HepG2 (cell line): ENCODE results near the gene LAMP1. TPM values are rescaled to one million over a fixed set of nuclear protein-coding genes. Genes with fewer than 3 reads are reported as not detected.

Source experiments
- ATAC-seq: fragments of 200-7000 bp; cut with Tn5 transposase; 3 replicates; pipeline ENCODE4 v1.9.1; 2020; ENCODE audit warnings: mild to moderate bottlenecking, moderate library complexity
- BruUV-seq: library from RNA; stranded (reverse); fragments of 400-500 nt; replicated peaks from 2 replicates; lab custom pipeline; 2021; lab: Mats Ljungman, UMichigan
- CTCF ChIA-PET: fragments of 300-600 bp; formaldehyde crosslinking; extraction: SDS; loops from one replicate; lab custom pipeline; 2021; ENCODE audit warnings: low total read pairs, inconsistent platforms, low intra/inter-chr PET ratio; lab: Yijun Ruan, JAX
- POLR2A ChIA-PET: fragments of 350-600 bp; sonication (Branson Sonifier 250); formaldehyde crosslinking; loops from one replicate; lab custom pipeline; 2020; ENCODE audit warnings: antibody characterized with exemption, inconsistent platforms; lab: Yijun Ruan, JAX
- DNase-seq: peaks from one replicate; pipeline ENCODE4 v3.0.0-alpha.2; 2015; ENCODE audit warnings: low spot score
- FAIRE-seq: peaks from 3 replicates; lab custom pipeline; 2011; peaks lifted over from hg19 to GRCh38; lab: Jason Lieb, UNC
- H2AFZ ChIP-seq: one replicate; pipeline ENCODE4 v1.6.1; 2011; ENCODE audit warnings: low read length, inconsistent platforms
- H3K27ac ChIP-seq: fragments of 300-600 bp; 3 replicates; pipeline ENCODE4 v1.8.0; 2011; ENCODE audit warnings: mixed run types, mild to moderate bottlenecking, mixed read lengths, low read length, inconsistent platforms; ENCODE audit not compliant: insufficient read depth; ENCODE audit errors: extremely low read length
- H3K27me3 ChIP-seq, 2 experiments: fragments of 200-600 bp in 1 of 2; 2 replicates in 1 of 2; 3 replicates in 1 of 2; pipeline versions ENCODE4 v1.6.0 to v1.8.0; 2011; ENCODE audit warnings: low read length in 2 of 2, mild to moderate bottlenecking in 2 of 2, moderate library complexity in 2 of 2, inconsistent platforms in 1 of 2; ENCODE audit not compliant: insufficient read depth in 2 of 2, control insufficient read depth in 1 of 2
- H3K36me3 ChIP-seq, 2 experiments: fragments of 200-600 bp in 1 of 2; replicated peaks in 1 of 2; 2 replicates in 1 of 2; 3 replicates in 1 of 2; pipeline versions ENCODE4 v1.5.1 to v1.8.0; 2011; ENCODE audit warnings: low read length in 2 of 2, inconsistent platforms in 1 of 2; ENCODE audit not compliant: insufficient read depth in 2 of 2, control insufficient read depth in 1 of 2
- H3K4me1 ChIP-seq: 2 replicates; pipeline ENCODE4 v1.5.1; 2012; ENCODE audit warnings: low read length, inconsistent platforms; ENCODE audit not compliant: insufficient read depth
- H3K4me2 ChIP-seq: 2 replicates; pipeline ENCODE4 v1.6.0; 2011; ENCODE audit warnings: low read depth, low read length, inconsistent platforms
- H3K4me3 ChIP-seq, 3 experiments: fragments of 200-600 bp in 1 of 3; sonication (generic), shearing (Covaris generic) in 1 of 3; replicated peaks in 1 of 3; 2 replicates each; pipeline ENCODE4 v1.5.1; 2011 to 2016; ENCODE audit warnings: low read length in 3 of 3, inconsistent platforms in 2 of 3, low read depth in 2 of 3, mild to moderate bottlenecking in 2 of 3, control low read depth in 1 of 3, mixed read lengths in 1 of 3; ENCODE audit not compliant: insufficient read depth in 1 of 3
- H3K79me2 ChIP-seq: one replicate; pipeline ENCODE4 v1.6.1; 2011; ENCODE audit warnings: low read length, inconsistent platforms; ENCODE audit not compliant: insufficient read depth
- H3K9ac ChIP-seq: 2 replicates; pipeline ENCODE4 v1.6.0; 2011; ENCODE audit warnings: mild to moderate bottlenecking, low read depth, low read length, inconsistent platforms; ENCODE audit not compliant: insufficient read depth
- H3K9me3 ChIP-seq: 2 replicates; pipeline ENCODE4 v1.5.1; 2012; ENCODE audit warnings: mild to moderate bottlenecking, low read length
- H4K20me1 ChIP-seq: 2 replicates; pipeline ENCODE4 v1.6.0; 2011; ENCODE audit warnings: inconsistent platforms, mild to moderate bottlenecking, low read length, moderate library complexity; ENCODE audit not compliant: insufficient read depth
- AHR ChIP-seq: IDR thresholded peaks from 2 replicates; pipeline ENCODE4 v1.6.1; 2018; ENCODE audit warnings: missing genetic modification reagents, missing compliant biosample characterization
- KLF11 ChIP-seq: IDR thresholded peaks from 2 replicates; pipeline ENCODE4 v1.6.1; 2016; ENCODE audit warnings: missing compliant biosample characterization
- POLR2A ChIP-seq, 2 experiments: IDR thresholded peaks; 2 replicates each; pipeline ENCODE4 v1.6.1; 2011; ENCODE audit warnings: low read depth in 2 of 2, low read length in 2 of 2, mild to moderate bottlenecking in 1 of 2, moderate library complexity in 1 of 2; ENCODE audit not compliant: insufficient read depth in 1 of 2
- POLR2G ChIP-seq: fragments of 200-400 bp; formaldehyde crosslinking; IDR thresholded peaks from 2 replicates; pipeline ENCODE4 v1.6.1; 2018; ENCODE audit warnings: mild to moderate bottlenecking, low read depth, low read length, moderate library complexity
- WGBS: methylation state at CpG from one replicate; pipeline ENCODE4 v1.1.6; 2017; ENCODE audit warnings: low lambda C conversion rate; 5-methylcytosine and 5-hydroxymethylcytosine counted together
- in situ Hi-C: cut with HindIII; loops from 2 replicates; pipeline ENCODE4 v1.10.0; 2017; ENCODE audit warnings: low pct_unique_long_range_greater_than_20kb; ENCODE audit not compliant: extremely low pct_ligation_motif_present
- intact Hi-C: fragments of 100-400 bp; cut with micrococcal nuclease; formaldehyde crosslinking; loops from one replicate; pipeline ENCODE4 v1.10.0; 2022; ENCODE audit not compliant: unreplicated experiment
- polyA plus RNA-seq, 8 experiments: library from polyadenylated mRNA; depleted of rRNA in 3 of 8; stranded (reverse) in 7 of 8; unstranded in 1 of 8; fragments of >200 nt; fragmentation: Illumina TruSeq in 4 of 8; extraction: Trizol in 4 of 8; gene quantifications; 2 replicates each; pipeline versions ENCODE4 v1.2.1 to v1.2.3, GENCODE V29; 2011 to 2016; ENCODE audit warnings: low read depth in 4 of 8, missing spikeins in 1 of 8, mixed read lengths in 1 of 8; ENCODE audit not compliant: insufficient read depth in 1 of 8
- total RNA-seq, 5 experiments: library from RNA; depleted of rRNA; stranded (reverse); fragments of >200 nt; fragmentation: Illumina TruSeq; extraction: Trizol; gene quantifications; 2 replicates each; pipeline ENCODE4 v1.2.3, GENCODE V29; 2016; ENCODE audit warnings: low read depth in 1 of 5
- TF ChIP-seq, protein P1 (sequence below): sonication (generic); formaldehyde crosslinking; IDR thresholded peaks from 2 replicates; pipeline ENCODE4 v1.4.0; 2020; ENCODE audit warnings: missing genetic modification reagents, borderline replicate concordance

The LAMP1 gene
- total and polyA plus RNA-seq, 2 of the 13 experiments (the other 11 are each of a cell fraction or from before 2014, with no cell fraction given) = 103 to 112 TPM

DNA sequence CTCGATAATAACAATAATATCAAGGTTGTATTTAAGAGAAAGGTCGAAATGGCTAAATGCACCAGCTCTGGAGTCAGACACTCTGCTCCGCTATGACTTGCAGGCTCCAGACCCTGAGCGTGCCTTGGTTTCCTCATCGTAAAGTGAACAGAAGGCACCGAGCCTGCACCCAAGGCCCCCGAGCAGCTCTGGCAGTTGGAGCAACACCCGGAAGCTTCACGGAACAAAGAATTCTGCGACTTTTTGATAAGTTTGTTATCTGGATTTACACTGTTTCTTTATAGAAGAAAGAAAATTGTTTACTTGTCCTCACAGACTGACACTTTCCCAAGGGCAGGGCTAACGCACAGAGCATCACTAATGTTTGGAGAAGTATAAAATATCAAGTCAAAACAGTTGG, 62.5 kb downstream of the LAMP1 start (continued):
- TF ChIP-seq, protein P1, sequence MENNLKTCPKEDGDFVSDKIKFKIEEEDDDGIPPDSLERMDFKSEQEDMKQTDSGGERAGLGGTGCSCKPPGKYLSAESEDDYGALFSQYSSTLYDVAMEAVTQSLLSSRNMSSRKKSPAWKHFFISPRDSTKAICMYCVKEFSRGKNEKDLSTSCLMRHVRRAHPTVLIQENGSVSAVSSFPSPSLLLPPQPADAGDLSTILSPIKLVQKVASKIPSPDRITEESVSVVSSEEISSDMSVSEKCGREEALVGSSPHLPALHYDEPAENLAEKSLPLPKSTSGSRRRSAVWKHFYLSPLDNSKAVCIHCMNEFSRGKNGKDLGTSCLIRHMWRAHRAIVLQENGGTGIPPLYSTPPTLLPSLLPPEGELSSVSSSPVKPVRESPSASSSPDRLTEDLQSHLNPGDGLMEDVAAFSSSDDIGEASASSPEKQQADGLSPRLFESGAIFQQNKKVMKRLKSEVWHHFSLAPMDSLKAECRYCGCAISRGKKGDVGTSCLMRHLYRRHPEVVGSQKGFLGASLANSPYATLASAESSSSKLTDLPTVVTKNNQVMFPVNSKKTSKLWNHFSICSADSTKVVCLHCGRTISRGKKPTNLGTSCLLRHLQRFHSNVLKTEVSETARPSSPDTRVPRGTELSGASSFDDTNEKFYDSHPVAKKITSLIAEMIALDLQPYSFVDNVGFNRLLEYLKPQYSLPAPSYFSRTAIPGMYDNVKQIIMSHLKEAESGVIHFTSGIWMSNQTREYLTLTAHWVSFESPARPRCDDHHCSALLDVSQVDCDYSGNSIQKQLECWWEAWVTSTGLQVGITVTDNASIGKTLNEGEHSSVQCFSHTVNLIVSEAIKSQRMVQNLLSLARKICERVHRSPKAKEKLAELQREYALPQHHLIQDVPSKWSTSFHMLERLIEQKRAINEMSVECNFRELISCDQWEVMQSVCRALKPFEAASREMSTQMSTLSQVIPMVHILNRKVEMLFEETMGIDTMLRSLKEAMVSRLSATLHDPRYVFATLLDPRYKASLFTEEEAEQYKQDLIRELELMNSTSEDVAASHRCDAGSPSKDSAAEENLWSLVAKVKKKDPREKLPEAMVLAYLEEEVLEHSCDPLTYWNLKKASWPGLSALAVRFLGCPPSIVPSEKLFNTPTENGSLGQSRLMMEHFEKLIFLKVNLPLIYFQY (CRISPR knock-in tag) = no peak
- no peak for TF ChIP-seq POLR2G
- no peak for TF ChIP-seq AHR (CRISPR knock-in tag)

DNA sequence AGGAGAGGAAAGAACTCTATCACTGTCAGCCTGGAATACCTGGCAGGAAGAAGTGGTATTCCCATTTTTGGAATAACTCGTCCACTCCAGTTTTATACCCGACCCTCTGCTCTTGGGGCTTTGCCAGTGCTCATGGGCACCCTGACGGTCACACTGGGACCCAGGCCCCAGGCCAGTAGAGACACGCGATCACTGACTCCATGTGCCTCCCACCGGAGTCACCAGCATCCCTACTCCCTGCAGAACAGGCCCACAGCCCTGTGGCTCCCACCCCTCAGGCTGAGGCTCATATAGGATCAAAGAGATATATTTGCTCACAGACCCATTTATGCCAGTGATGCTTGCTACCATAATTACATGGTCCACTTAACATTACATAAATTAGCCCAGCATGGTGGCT, 63.4 kb downstream of the LAMP1 start:
- H2AFZ ChIP-seq = no peak overlapping the region
- TF ChIP-seq KLF11 (CRISPR knock-in tag) (no peak), POLR2A (IDR thresholded peaks at IDR 0.05; ENCODE audit: insufficient read depth in 1 of 2, low read depth in 2 of 2, low read length in 2 of 2) (peak in 1 of 2 experiments; percentile 20; a peak in 1 of 4 replicates)
- in situ Hi-C loops = no loop called here
- peaks cover 0 to 6% of the 10 kb centered on the region in 2 experiments; a peak in 1 of 5 replicates for H3K27me3 ChIP-seq
- no peak overlapping the region for H3K9ac ChIP-seq
- ChIA-PET CTCF (no interaction called here), POLR2A (no interaction called here)
- 95% methylated on average over 6 of the region's 6 CpGs for WGBS
- H3K9me3 ChIP-seq = no peaks in the 10 kb centered on the region
- H3K4me3 ChIP-seq = no peak overlapping the region
- FAIRE-seq (no peak), ATAC-seq (no peak), DNase-seq (no peak)
- H3K79me2 ChIP-seq = peaks cover 25% of the 10 kb centered on the region
- no TSS peak for BruUV-seq
- no peak overlapping the region for H3K27ac ChIP-seq
- H3K4me1 ChIP-seq = peaks cover 47% of the 10 kb centered on the region
- H3K36me3 ChIP-seq = peaks cover 0 to 26% of the 10 kb centered on the region in 2 experiments; a peak in 1 of 5 replicates
- intact Hi-C loops = loop anchor here (5.0 kb wide), 1 partner anchor 63 kb away; the partner anchor contains the start of gene LAMP1
- peaks cover 21% of the 10 kb centered on the region; the same call in 1 of the 2 replicates for H4K20me1 ChIP-seq
- H3K4me2 ChIP-seq = no peak overlapping the region
